OCI-LY1 (cell line): ENCODE data around the gene MBD2.
"Not testable (repeated sequence)": the region's sequence is repeated elsewhere in the genome, so short reads cannot be mapped to it uniquely, and the experiment has no call there.

Source experiments
- EZH2 ChIP-seq: fragments of 200-600 bp; sonication (generic), shearing (Covaris generic); IDR thresholded peaks from 2 replicates; pipeline ENCODE4 v1.8.0; 2017; ENCODE audit warnings: borderline replicate concordance, mixed run types, mild to moderate bottlenecking, antibody characterized with exemption, low read length, moderate library complexity, mixed read lengths
- TF ChIP-seq, protein P1 (sequence below): fragments of 200-600 bp; sonication (generic), shearing (Covaris generic); IDR thresholded peaks from 2 replicates; pipeline ENCODE4 v1.5.1; 2017; ENCODE audit warnings: mild to moderate bottlenecking, antibody characterized with exemption, low read length, moderate library complexity, mixed read lengths

DNA sequence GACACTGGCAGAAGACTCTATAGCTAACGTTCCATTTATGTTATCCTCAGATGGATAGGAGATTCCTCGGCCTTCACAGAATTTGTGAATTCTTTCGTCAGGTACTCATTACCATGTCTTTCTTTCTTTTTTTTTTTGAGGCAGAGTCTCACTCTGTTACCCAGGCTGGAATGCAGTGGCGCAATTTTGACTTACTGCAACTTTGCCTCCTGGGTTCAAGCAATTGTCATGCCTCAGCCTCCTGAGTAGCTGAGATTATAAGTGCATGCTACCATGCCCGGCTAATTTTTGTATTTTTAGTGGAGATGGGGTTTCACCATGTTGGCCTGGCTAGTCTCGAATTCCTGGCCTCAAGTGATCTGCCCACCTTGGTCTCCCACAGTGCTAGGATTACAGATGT is 33.3 kb upstream of the MBD2 start:
- TF ChIP-seq, protein P1, sequence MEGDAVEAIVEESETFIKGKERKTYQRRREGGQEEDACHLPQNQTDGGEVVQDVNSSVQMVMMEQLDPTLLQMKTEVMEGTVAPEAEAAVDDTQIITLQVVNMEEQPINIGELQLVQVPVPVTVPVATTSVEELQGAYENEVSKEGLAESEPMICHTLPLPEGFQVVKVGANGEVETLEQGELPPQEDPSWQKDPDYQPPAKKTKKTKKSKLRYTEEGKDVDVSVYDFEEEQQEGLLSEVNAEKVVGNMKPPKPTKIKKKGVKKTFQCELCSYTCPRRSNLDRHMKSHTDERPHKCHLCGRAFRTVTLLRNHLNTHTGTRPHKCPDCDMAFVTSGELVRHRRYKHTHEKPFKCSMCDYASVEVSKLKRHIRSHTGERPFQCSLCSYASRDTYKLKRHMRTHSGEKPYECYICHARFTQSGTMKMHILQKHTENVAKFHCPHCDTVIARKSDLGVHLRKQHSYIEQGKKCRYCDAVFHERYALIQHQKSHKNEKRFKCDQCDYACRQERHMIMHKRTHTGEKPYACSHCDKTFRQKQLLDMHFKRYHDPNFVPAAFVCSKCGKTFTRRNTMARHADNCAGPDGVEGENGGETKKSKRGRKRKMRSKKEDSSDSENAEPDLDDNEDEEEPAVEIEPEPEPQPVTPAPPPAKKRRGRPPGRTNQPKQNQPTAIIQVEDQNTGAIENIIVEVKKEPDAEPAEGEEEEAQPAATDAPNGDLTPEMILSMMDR = not testable (repeated sequence)
- TF ChIP-seq EZH2 = not testable (repeated sequence)
